ENCODE measurements around the gene RANBP10. TPM values are rescaled to one million over a fixed set of nuclear protein-coding genes. Genes with fewer than 3 reads are reported as not detected.

The RANBP10 gene
- total and polyA plus RNA-seq, 2 experiments from 2014 or later, result 9.0 to 13.6 TPM

- Histone ChIP-seq H3K79me2 (replicated peaks; ENCODE audit: insufficient read depth) (no peaks in the 10 kb centered on the region), H3K4me2 (no peak overlapping the region), H3F3A (replicated peaks; ENCODE audit: low read depth) (no peaks in the 10 kb centered on the region), H3K4me3 (no peak overlapping the region), H4K20me1 (replicated peaks; ENCODE audit: insufficient read depth) (no peaks in the 10 kb centered on the region; the same call in 1 of the 2 replicates), H3K4me1 (ENCODE audit: insufficient read depth) (no peaks in the 10 kb centered on the region), H3K36me3 (ENCODE audit: insufficient read depth) (no peaks in the 10 kb centered on the region), H3K27me3 (ENCODE audit: insufficient read depth) (no peaks in the 10 kb centered on the region), H3K27ac (ENCODE audit: low read depth) (no peak overlapping the region), H2AFZ (no peak overlapping the region), H3K9me2 (ENCODE audit: insufficient read depth) (no peaks in the 10 kb centered on the region)
- H3K27me3 Mint-ChIP-seq (ENCODE audit: insufficient read depth, low read depth, poor library complexity), result peaks cover 7% of the 10 kb centered on the region
- no peak overlapping the region for H3K27ac Mint-ChIP-seq
- H3K4me1 Mint-ChIP-seq, result no peaks in the 10 kb centered on the region
- peaks cover 22% of the 10 kb centered on the region for H3K36me3 Mint-ChIP-seq (ENCODE audit: low read depth)
- no peak overlapping the region for H3K4me3 Mint-ChIP-seq
- no peak for ATAC-seq
- no peaks in the 10 kb centered on the region for H3K9me3 Mint-ChIP-seq
- TF ChIP-seq ETS1 (IDR thresholded peaks at IDR 0.05), result no peak
- no peak for TF ChIP-seq CREB1 (CRISPR knock-in tag; IDR thresholded peaks at IDR 0.05; ENCODE audit: low read depth)
- TF ChIP-seq POLR2AphosphoS5 (IDR thresholded peaks at IDR 0.05; ENCODE audit: low read depth), result no peak
- TF ChIP-seq ZNF462 (CRISPR knock-in tag; IDR thresholded peaks at IDR 0.05), result no peak
- DNase-seq (ENCODE audit: low spot score), result no peak
Observed at GRCh38 chr16:67729636-67730248, 76.6 kb downstream of the RANBP10 start.
